DMS 273 (cell line): Measurements from ENCODE around the gene TADA3.

Experiments used
- DNase-seq: peaks from one replicate; lab custom pipeline; 2025; ENCODE audit not compliant: unreplicated experiment; lab: John Stamatoyannopoulos, UW

TADA3 gene

DNA sequence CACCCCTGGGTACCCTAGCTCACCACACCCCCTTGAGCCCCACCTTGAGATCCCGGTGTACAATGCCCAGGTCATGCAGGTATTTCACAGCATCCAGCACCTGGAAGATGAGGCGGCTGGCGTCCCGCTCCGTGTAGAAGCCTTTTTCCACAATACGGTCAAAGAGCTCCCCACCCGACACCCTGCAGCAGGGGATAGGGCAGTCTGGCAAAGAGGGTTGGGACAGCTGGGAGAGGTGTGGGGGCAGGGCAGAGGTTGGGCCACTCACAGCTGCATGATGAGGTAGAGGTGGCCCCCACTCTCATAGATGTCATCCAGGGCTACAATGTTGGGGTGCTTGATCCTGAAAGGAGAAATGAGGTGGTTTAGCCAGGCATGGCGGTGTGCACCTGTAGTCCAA lies 29.4 kb downstream of the TADA3 start:
- no peak for DNase-seq

DNA sequence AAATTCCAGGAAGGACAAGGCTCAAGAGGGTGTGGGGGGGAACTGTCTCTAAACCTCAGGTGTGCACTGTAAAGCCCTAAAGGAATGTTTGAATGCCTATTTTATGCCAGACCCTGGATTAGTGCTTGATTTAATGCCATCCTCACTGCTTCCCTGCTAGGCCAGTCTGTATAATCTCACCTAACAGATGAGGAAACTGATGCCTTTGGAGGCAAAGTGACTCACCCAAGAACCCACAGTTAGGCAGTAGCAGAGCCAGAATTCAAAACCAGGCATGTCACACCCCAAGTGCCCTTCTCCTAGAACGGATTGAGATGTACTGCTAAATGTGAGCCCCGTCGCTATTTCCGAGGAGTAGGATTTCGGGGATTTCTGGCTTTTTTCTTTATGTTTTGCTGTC lies 30.4 kb downstream of the TADA3 start:
- DNase-seq, result no peak

- no peak for DNase-seq
These were observed 31.3 kb downstream of the TADA3 start for GRCh38 chr3:9760779-9761505.

DNA sequence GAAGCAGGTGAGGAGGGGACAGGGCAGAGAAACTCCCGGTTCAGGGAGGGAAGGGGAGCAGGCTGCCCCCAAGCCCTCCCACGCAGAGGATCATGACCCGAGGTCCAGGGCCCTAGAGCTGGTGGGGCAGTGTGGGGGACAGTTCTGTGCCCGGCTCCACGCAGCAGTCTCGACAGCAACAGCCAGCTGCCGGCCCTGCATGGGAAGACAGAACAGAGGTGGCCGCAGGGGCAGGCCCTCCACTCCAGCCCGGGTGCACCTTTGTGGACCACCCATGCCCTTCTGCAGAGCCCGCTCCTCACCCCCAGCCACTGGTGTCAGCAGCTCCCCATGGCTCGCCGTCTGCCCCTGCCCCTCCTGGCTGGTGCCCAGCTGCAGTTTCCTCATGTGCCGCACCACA lies 34.8 kb downstream of the TADA3 start:
- no peak for DNase-seq

GRCh38 chr3:9754678-9755077 lies 37.6 kb downstream of the TADA3 start:
- no peak for DNase-seq

GRCh38 chr3:9750556-9751411 lies 41.5 kb downstream of the TADA3 start:
- DNase-seq, result peak; percentile 17

DNA sequence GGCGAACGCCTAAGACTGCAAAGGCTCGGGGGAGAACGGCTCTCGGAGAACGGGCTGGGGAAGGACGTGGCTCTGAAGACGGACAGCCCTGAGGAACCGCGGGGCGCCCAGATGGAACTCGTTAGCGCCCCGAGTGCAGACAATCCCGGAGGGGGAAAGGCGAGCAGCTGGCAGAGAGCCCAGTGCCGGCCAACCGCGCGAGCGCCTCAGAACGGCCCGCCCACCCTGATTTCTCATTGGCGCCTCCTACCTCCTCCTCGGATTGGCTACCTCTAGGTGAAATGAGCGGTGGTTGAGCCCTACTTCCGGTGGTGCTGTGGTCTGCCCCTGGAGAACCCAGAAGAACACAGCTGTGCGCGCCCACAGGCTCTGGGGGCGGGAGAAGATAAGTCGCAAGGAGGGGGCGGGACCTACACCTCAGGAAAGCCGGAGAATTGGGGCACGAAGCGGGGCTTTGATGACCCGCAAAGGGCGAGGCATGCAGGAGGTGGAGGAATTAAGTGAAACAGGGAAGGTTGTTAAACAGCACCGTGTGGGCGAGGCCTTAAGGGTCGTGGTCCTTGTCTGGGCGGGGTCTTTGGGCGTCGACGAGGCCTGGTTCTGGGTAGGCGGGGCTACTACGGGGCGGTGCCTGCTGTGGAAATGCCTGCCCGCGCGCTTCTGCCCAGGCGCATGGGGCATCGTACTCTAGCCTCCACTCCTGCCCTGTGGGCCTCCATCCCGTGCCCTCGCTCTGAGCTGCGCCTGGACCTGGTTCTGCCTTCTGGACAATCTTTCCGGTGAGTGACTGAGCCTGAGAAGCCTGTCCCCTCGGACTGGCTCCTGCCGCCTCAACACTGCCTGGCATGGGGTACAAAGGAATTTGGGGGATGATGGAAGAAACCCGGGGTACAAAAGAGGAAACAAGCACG lies 42.4 kb downstream of the TADA3 start, which contains the start of gene OGG1:
OGG1 (plus strand) TSS at position 308 of the 911 bp plus-strand sequence; CDS start at position 643, 335 bp downstream.
- DNase-seq, result peak; percentile 98

DNA sequence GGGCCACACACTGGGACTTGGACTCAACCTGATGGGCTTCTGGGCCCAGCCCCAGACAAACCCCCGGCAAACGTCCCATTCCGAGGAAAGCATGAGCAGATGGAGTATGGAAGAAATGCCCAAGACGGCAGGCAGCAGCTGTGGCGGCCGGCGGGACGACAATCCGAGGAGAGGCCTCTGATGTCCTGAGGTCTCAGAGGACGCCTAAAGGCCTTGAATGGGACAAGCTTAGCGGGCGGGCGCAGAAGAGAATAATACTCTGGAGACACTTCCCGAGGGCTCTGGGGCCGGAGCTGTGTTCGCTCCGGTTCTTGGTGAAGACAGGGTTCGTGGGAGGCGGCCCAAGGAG lies 43.0 kb downstream of the TADA3 start:
- DNase-seq, result peak; percentile 83

DNA sequence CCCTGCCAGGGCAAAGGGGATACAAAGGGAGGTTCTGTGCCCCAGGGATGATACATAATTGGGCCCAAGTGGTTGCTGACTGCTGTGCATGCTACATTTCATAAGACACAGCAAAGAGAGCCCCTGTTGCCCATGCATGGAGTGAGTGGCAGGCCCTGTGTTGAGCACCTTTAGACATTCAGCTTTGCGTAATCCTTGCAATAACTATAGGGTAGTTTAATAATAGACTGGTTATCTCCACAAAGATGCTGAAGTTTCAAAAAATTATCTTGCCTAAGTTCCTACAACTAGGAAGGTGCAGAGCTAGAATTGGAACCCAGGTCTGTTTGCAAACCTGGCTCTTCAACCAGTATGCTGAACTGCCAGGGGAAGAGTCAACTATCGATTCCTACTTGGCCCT lies 44.2 kb downstream of the TADA3 start:
- no peak for DNase-seq

- DNase-seq, result no peak
These were observed 45.0 kb downstream of the TADA3 start for GRCh38 chr3:9747267-9747666.

DNA sequence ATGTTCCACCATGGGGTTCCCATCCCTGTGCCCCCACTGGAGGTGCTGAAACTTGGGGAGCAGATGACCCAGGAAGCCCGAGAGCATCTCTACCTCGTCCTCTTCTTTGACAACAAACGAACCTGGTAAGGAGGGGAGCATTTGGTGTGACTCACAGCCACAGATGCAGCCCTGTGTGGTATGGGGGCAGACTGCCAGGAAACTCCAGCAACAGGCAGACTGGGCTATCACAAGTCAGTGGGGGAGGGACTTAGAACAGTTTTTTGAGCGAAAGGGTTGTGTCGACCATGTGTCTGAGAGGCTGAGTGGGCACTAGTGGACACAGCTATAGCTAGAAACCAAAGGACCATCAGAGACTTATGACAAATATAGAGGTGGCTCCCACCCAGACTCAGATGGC lies 45.9 kb downstream of the TADA3 start:
- DNase-seq, result peak; percentile 75

- DNase-seq, result no peak
These were observed 46.8 kb downstream of the TADA3 start for GRCh38 chr3:9745521-9745920.

DNA sequence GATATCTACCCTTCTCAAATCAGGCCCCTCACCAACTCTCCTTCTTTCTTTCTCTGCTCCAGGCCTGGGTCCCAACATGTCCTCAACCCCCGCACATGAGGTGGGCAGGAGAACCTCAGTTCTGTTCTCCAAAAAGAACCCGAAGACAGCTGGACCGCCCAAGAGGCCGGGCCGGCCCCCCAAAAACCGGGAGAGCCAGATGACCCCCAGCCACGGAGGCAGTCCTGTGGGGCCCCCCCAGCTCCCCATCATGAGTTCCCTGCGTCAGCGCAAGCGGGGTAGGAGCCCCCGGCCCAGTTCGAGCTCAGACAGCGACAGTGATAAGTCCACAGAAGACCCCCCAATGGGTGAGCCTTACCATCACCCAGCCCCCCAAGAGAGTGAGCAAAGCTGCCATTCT lies 48.1 kb downstream of the TADA3 start:
- DNase-seq, result no peak

DNA sequence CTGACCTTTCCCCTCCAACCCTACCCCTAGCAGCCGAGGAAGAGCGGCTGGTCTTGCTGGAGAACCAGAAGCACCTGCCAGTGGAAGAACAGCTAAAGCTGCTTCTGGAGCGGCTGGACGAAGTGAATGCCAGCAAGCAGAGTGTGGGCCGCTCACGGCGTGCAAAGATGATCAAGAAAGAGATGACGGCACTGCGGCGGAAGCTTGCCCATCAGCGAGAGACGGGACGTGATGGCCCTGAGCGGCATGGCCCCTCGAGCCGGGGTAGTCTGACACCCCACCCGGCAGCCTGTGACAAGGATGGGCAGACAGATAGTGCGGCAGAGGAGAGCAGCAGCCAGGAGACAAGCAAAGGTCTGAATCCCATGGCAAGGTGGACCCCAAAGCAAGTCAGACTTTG lies 48.7 kb downstream of the TADA3 start:
- no peak for DNase-seq

- no peak for DNase-seq
These were observed 49.7 kb downstream of the TADA3 start for GRCh38 chr3:9742560-9742959.

GRCh38 chr3:9739181-9739580 lies 53.1 kb downstream of the TADA3 start:
- DNase-seq, result no peak

- DNase-seq, result no peak
These were observed 55.4 kb downstream of the TADA3 start for GRCh38 chr3:9736831-9737230.

- peak; percentile 31 for DNase-seq
These were observed 59.5 kb downstream of the TADA3 start for GRCh38 chr3:9732740-9733115.

GRCh38 chr3:9732080-9732739 lies 60.1 kb downstream of the TADA3 start:
- DNase-seq, result peak; percentile 56

DNA sequence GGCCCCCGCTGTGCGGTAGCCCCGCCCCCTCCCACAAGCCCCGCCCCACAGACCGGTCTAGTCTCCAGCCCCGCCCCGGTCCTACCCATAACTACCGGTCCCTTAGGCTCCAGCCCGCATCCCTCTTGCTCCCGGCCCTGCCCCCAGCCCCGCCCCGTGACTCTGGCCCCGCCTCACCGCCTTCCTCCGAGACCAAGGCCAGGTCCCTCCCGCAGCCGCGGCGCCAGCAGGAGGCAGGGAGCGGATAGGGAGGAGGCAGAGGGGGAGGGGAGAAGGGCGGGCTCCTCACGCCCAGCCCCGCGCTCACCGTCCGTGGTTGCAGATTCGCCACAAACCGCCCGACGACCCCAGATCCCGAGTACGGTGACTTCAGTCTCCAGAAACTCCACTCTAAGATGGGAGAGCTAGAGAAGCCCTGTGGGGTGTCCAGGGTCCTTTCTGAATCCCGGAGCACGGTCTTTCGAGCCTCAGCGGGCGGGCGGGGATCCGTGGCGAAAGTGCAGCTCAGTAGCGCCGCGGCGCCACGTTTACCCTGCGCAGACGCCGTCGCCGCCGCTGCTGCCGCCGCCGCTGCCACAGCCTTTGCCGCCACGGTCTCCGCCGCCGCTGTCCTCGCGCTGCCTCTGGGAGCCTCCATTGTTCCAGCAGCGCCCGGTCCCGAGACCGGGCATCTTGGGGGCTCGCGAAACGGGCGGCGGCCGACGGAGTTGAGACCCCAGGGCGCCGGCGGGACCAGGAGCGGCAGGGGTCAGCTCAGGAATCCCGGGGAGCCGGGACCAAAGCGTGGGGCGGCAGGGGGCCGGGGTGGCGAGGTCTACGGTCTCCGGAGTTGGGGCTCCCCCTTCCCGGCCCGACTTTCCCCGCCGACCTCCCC lies 60.8 kb downstream of the TADA3 start, which contains the start of gene BRPF1:
BRPF1 (plus strand) TSS at position 530 of the 874 bp plus-strand sequence. CDS start 2,406 bp downstream, outside the sequence.
- DNase-seq, result peak; percentile 98
